GM12878 (cell line): ENCODE measurements around the gene JPT1.
"Not testable (repeated sequence)": the region's sequence is repeated elsewhere in the genome, so short reads cannot be mapped to it uniquely, and the experiment has no call there.

Experiments
- FOS ChIP-seq: IDR thresholded peaks from 3 replicates; pipeline ENCODE4 v1.6.1; 2011; ENCODE audit warnings: borderline replicate concordance; ENCODE audit not compliant: insufficient read length; ENCODE audit errors: extremely low read depth
- MAX ChIP-seq: IDR thresholded peaks from 2 replicates; pipeline ENCODE4 v1.6.1; 2012; ENCODE audit warnings: low read depth, low read length, improper control_type of control experiment

GRCh38 chr17:75158480-75158879 lies 4.2 kb upstream of the JPT1 start:
- not testable (repeated sequence) for TF ChIP-seq MAX, FOS
